ENCODE results near the gene SLC35F3.
A peak's percentile ranks its signal among the peaks of the same experiment; 100 is the strongest.
"Not testable (repeated sequence)": the region's sequence is repeated elsewhere in the genome, so short reads cannot be mapped to it uniquely, and the experiment has no call there.

SLC35F3 gene

DNA sequence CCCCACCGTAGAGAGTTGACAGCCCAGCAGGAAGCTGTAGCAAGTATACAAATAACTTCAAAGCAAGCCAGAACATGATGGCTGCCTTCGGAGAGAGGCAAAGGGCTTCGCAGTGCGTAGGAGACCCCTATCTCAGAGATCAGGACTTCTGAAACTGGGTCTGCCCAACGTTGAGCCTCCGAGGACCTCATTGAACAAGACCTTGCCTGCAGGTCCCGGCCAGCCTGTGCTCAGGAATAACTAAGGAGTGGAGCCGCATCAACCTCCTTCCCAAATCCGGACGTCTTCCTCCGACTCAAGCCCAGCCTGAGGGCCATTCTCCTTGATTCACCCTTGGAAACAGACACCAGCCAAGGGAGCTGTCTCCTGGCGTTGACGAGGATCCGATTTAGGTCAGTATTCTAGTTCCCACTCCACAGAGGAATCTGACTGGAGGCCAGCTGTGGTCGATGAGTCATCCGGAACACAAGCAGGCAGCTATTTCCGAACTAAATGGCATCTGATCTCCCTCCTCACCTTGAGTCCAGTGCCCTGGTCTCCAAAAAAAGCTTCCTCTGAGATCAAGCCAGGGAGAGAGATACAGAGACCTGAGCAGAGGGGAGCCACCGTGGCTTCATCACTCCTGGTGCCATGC is 302.3 kb downstream of the SLC35F3 start:
- DNase-seq, result no peak

- no peak for DNase-seq
Observed at GRCh38 chr1:234208351-234208750, 303.9 kb downstream of the SLC35F3 start.

DNA sequence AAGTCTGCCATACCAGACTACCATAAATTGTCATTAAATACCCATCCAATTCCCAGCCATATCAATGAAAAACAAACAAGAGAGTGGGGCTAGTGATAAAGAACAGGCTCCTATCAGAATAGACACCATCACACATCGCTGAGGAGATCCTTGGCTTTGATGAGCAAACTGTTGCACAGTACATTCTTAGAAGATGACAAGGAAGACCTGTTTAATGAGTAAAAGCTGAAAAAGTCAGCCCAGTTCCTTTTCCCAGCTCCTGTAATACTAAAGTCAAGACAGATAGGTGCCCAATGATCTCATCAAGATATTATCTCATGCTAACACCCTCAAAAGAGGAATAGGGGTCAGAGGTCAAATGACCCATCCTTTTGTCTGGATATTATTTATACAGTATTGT is 304.3 kb downstream of the SLC35F3 start:
- no peak for DNase-seq

DNA sequence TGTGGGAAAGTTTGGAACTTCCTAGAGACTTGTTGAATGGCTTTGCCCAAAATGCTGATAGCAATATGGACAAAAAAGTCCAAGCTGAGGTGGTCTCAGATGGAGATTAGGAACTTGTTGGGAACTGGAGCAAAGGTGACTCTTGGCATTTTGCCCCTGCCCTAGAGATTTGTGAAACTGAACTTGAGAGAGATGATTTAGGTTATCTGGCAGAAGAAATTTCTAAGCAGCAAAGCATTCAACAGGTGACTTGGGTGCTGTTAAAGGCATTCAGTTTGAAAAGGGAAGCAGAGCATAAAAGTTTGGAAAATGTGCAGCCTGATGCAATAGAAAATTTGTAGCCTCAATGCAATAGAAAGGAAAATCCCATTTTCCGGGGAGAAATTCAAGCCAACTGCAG is 306.0 kb downstream of the SLC35F3 start:
- not testable (repeated sequence) for DNase-seq

DNA sequence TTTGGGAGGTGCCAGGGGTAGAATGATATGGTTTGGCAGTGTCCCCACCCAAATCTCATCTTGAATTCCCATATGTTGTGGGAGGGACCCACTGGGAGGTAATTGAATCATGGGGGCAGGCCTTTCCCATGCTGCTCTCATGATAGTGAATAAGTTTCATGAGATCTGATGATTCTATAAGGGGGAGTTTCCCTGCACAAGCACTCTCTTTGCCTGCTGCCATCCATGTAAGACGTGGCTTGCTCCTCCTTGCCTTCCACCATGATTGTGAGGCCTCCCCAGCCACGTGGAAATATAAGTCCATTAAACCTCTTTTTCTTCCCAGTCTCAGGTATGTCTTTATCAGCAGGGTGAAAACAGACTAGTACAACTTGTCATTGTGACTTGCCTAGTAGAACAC is 307.4 kb downstream of the SLC35F3 start:
- DNase-seq, result not testable (repeated sequence)

- DNase-seq, result peak; percentile 8
Observed at GRCh38 chr1:234212764-234213657, 308.5 kb downstream of the SLC35F3 start.

DNA sequence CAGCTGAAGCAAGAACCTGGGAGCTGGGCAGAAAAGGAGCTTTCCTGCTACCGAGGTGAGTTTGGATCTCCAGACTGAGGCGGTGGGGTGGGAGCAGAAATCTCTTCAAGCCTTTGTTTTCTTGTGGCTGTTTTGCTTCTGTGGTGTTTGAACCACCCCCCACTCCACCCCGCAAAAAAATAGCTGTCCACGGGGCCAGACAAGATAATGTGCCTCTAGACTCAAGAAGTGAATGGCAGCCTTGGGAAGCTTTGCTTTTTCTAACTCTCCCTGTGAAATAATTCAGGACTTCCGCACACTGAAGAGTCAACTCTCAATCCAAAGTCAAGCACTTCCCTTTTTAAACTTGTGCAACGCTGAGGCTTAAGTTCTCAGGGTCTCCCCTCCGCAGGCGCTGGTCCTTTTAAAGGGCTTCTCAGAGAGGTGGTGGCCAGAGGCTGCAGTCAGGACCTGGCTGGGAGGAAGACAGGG is 309.2 kb downstream of the SLC35F3 start:
- no peak for DNase-seq

DNA sequence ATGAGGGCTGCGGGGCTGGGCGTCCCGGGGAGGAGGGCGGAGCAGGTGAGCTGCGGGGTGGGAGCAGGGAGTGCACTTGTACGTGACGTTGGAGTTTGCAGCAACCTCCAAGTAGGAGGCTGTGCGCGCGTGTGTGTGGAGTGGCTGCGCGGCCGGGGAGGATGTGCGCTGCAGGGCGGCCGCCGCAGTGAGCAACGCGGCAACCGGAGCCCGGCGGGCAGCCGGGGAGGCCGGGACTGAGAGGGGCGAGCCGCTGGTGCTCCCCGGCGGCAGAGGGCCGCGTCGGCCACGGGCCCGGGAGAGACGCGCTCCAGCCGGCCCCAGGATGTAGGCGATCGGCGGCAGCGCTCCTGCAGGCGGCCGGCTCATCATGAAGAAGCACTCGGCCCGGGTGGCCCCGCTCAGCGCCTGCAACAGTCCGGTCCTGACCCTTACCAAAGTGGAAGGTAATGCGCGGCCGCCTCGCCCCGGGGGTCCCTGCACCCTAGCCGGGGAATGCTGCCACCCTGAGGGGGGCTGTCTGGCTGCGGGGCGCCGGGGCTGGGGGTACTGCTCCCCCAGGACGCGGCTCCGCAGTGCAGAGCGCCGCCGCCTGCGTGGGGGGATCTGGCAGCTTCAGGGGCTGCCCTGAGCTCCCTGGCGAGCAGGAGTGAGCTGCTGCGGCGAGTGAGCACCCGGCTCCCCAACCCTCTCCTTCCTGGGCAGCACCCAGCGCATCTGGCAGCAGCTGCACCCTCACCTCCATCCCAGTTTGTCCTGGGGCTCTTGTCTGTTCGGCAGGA is 309.8 kb downstream of the SLC35F3 start:
- DNase-seq, result no peak

DNA sequence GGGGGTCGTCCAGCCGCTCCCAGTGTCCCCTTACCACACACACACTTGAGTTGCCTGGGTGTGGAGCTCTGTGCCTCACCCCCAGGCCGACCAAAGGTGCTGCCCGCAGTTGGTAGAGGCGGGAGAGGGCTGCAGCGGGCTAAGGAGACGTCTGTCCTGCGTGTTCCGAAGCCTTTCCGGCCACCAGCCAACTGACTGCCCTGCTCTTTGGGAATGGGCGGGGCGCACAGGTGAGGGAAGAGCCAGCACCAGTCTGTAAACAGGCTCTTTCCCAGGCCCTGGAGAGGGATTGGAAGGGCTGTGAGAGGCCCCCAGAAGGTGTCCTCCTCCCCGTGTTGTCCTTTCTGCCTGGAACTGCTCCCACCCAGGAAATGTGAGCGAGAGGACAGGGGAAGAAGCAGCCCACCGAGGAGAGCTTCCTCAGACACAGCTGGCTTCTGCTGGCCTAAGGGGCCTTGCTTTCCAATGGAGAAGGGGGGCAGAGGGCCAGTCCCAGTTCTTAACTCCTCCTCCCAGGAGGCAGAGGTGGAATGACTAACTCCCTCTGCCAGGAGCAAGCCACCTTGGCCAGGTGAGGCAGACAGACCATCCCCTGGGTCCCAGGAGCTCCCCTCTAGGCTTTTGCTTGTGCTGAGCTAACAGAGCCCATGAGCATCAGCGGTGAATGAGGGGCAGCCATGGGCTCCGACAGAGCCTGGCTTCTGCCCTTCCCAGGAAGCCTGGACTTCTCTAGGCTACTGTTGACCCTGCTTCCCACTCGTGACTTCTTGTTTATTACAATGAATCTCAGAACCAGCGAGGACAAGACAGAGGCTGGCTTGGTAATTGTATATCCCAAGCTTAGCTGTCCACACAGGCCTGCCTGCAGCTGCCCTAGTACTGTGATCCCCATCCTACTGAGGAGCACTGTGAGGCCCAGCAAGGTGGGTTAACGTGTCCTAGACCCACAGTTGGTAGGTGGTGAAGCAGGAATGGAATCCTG is 310.7 kb downstream of the SLC35F3 start:
- DNase-seq, result no peak

DNA sequence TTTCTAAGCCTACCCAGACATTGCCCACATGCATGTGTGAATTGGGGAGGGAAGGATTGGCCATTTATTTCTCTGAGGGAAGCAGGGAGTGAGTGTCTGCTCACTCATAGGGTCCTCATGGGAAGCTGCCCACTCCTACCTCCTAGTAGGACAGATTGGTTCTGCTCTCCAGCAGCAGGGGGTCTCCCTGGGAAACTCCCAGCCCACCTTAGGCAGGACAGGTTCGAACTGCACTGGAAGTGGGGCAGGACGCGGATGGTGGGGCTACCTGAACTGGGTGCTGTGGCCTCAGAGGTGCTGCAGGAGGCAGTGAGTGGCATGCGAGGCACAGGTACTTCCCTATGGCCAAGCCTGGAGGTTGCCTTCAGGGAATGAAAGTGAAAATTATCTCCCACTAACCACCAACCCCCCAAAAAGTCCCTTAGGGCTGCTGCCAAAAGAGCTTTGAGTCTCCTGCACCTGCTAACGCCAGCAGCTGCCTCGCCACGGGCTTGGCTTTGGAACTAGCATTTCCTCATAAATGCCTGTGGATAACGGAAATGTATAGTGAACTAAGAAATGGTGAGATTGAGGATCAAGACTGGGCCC is 311.7 kb downstream of the SLC35F3 start:
- DNase-seq, result no peak

DNA sequence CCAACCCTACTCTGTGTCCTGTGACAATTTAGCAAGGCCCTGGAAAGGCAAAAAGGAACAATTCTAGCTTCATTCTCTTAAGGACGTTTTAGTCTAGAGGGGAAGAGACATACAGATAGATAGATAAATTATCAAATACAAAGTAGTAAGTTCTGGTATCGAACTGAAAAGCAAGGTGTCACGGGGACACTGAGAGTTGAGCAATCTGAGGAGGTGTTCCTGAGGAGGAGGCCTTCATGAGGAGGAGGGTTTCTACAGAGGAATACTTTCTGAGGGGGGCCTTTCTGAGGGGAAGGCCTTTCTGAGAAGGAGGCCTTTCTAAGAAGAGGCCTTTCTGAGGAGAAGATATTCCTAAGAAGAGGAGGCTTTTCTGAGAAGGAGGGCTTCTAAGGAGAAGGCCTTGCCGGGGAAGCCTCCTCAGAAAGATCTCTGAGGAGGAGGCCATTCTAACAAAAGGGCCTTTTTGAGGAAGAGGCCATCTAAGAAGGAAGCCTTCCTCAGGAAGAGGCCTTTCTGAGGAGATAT is 312.9 kb downstream of the SLC35F3 start:
- no peak for DNase-seq

GRCh38 chr1:234218078-234218477 is 313.6 kb downstream of the SLC35F3 start:
- DNase-seq, result no peak

DNA sequence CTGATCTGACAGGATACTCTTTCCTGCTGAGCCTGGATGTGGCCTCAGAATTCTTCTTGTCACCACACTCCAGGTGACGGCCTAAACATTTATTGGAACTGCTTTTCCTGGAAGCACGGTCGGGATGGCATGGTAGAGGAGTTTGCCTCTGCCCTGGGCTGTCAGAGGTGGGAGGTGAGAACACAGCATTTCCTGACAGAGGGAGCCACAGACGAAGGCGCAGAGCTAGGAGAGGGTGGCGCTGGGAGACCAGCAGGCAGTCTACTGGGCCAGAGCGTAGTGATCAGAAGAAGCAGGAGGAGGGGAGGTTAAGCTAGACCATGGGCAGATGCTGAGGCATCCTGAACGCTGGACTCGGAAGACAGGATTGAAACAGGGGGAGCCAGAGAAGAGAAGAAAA is 315.2 kb downstream of the SLC35F3 start:
- DNase-seq, result no peak

GRCh38 chr1:234221601-234222000 is 317.1 kb downstream of the SLC35F3 start:
- DNase-seq, result no peak

DNA sequence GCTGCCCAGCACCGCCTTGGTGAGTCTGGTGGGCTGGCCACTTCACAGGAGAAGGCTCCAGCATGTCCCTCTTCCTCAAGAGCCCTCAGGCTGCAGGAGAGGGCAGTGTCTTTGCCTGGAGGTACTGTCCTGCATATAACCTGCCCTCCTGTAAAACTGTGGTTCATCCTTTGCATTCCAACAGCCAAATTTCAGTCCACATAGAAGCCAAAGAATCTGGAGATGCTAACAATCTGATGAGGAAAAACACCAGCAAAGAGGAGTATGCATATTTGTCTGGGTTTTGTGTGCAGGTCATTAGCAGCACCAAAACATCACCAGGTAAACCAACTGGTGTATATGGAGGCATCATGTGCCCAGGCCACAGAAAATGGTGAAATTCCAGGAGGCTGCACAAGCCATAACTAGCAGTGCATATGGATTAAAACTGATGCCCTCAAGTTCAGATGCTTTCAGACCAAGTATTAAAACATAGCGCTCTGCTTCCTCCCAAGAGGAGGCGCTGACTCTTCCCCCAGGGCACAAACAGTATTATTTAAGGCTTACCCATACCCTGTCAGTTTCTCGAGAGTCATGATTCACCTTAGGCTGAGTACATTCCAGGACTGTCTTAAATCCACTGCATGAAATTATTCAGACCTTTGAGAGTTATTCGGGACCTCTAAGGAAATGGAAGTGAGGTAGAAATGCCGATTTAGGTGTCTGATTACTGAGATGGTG is 318.2 kb downstream of the SLC35F3 start:
- DNase-seq, result no peak

DNA sequence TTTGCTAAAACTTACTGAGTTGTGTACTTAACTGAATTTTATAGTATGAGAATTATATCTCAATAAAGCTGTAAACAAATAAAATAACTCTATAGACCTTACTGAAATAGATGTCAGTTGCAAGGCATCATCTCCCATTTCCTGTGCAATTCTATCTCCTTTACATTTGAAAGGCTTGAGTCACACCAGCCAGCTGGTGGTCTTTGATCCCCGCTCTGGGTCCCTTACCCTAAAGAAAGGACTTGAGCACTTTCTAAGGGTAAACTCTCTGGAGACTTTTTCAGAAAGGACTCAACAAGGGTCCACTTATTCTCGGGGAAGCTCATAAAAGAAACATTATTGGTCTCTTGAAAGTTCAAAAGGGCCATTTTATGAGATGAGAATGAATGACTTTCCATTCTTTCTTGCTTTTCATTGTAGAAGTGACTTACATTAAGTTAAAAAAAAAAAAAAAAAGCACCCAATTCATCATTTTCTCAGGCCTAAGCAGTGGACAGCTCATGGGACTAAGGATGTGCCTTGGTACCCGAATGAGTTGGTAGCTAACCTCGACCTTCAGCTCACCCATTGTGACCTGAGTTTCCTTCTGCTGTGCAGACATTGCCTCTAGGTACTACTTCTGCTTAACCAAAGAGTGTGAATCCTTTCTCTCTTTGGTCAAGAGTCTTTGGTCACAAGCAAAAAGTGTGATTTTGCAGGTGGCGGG is 321.8 kb downstream of the SLC35F3 start:
- DNase-seq, result no peak

GRCh38 chr1:234226819-234227165 is 322.3 kb downstream of the SLC35F3 start:
- no peak for DNase-seq

DNA sequence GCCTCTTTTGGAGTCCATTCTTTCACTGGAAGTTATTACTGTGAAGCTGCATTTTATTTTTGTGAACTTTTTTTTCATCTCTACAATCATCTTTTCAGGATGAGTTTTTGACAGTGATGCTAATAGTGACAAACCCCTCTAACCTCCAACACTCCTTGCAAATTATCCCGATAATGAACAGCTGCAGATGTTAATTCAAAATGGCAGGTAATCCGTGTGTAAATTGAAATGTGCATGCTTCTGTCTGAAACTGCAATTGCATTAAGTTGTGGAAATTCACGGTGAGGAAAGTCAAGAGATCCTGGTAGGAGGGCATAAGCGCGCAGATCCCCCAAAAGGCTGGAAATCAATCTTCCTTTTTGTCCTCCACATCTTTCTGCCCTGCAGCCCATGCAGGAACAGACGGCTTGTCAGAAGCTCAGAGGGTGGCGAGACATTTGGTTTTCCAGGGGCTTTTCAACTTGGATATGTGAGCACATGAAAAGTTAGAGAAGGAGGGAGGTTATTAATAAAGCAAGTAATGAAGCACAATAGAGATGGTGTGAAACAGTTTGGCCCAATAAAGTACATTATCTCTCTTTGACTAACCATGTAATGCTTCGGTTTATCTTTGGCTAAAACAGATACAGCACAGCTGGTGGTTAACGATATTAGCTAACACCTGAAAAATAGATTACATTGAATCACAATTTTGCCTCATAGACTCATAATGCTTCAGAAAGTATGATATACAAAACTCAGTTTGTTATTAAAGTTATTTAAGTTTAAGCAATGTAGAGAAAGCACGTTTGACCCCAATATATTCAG is 325.3 kb downstream of the SLC35F3 start:
- no peak for DNase-seq

GRCh38 chr1:234230414-234230862 is 326.0 kb downstream of the SLC35F3 start:
- no peak for DNase-seq

All from CD4-positive, alpha-beta T cell treated with Interleukin-10 for 1 hour (primary cell).